ENCODE results near the gene MDFIC.

DNA sequence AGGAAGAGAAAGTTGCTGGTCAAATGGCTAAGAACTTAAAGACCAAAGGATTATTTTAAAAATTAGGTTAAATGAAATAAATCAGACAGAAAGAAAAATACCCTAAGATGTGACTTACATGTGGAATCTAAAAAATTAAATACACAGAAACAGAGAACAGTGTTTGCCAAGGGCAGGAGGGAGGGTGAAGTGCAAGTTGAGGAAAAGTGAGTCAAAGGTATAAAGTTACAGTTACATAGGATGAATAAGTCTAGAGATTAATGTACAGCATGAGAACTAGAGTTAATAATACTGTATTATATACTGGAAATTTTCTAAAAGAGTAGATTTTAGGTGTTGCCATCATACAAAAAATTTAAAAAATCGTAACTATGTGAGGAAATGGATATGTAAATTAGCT is 146.3 kb downstream of the MDFIC start:
- TF ChIP-seq EZH2 (IDR thresholded peaks at IDR 0.05) = no peak
- TF ChIP-seq, protein P1, sequence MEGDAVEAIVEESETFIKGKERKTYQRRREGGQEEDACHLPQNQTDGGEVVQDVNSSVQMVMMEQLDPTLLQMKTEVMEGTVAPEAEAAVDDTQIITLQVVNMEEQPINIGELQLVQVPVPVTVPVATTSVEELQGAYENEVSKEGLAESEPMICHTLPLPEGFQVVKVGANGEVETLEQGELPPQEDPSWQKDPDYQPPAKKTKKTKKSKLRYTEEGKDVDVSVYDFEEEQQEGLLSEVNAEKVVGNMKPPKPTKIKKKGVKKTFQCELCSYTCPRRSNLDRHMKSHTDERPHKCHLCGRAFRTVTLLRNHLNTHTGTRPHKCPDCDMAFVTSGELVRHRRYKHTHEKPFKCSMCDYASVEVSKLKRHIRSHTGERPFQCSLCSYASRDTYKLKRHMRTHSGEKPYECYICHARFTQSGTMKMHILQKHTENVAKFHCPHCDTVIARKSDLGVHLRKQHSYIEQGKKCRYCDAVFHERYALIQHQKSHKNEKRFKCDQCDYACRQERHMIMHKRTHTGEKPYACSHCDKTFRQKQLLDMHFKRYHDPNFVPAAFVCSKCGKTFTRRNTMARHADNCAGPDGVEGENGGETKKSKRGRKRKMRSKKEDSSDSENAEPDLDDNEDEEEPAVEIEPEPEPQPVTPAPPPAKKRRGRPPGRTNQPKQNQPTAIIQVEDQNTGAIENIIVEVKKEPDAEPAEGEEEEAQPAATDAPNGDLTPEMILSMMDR (IDR thresholded peaks at IDR 0.05) = no peak
